Measurements from ENCODE around the gene NPIPB12. TPM values are rescaled to one million over a fixed set of nuclear protein-coding genes. Genes with fewer than 3 reads are reported as not detected.
"Not testable (repeated sequence)": the region's sequence is repeated elsewhere in the genome, so short reads cannot be mapped to it uniquely, and the experiment has no call there.

Gene NPIPB12
- total RNA-seq (2021; fragmentation: NEBNext Ultra II Directional; extraction: Animal tissue kit (Norgen Biotek cat#: 25700)) (39.8 and 50.9 TPM in 2 replicates), polyA plus RNA-seq (2011; rRNA removed) (43.6 and 44.8 TPM in 2 replicates), polyA minus RNA-seq (2011; rRNA and poly(A)+ RNA removed) (58.7 and 73.2 TPM in 2 replicates)
- 24.9 TPM for polyA plus RNA-seq (2011; cell fraction: cytosol; rRNA removed)
- 76.3 TPM for polyA plus RNA-seq (2011; cell fraction: nucleus; rRNA removed)
- 54.1 to 75.7 TPM (median 67.0 TPM) in 4 replicates for polyA plus RNA-seq (2012, experiment 1 of 2)
- 5.4 TPM for polyA plus RNA-seq (2012, experiment 2 of 2)
- polyA plus RNA-seq (2013, experiment 1 of 2), result 42.0 TPM
- 37.4 TPM for polyA plus RNA-seq (2013, experiment 2 of 2)
- polyA minus RNA-seq (2011; cell fraction: cytosol; rRNA and poly(A)+ RNA removed), result 17.5 TPM
- 89.4 TPM for polyA minus RNA-seq (2011; cell fraction: nucleus; rRNA and poly(A)+ RNA removed)
- long read RNA-seq, experiment 1, partial matches to known transcripts, result 0 of 1 reads
- long read RNA-seq, experiment 1, other reads (novel, unspliced or antisense), result 1 of 1 reads
- long read RNA-seq, experiment 2, result 0 reads

GRCh38 chr16:29506308-29506707 is at the start of gene NPIPB12:
NPIPB12 (minus strand) TSS chr16:29506408.
- H4K91ac ChIP-seq (replicated peaks; ENCODE audit: insufficient read length, low read length); H3K9ac ChIP-seq (replicated peaks in 1 of 4; ENCODE audit: extremely low read depth in 1 of 4, low read depth in 3 of 4, low read length in 3 of 4); H2BK5ac ChIP-seq (ENCODE audit: low read depth, low read length); H3K14ac ChIP-seq (ENCODE audit: insufficient read length); H3K18ac ChIP-seq (ENCODE audit: extremely low read depth, low read length); H2BK12ac ChIP-seq (ENCODE audit: low read depth, low read length); H3K4me3 ChIP-seq (ENCODE audit: extremely low read depth in 1 of 4, insufficient read depth in 2 of 4, low read depth in 3 of 4, low read length in 4 of 4); DNase-seq (ENCODE audit: low read depth in 1 of 2, low spot score in 2 of 2); CTCF ChIA-PET (ENCODE audit: partially characterized antibody); H3K56ac ChIP-seq (replicated peaks; ENCODE audit: insufficient read length, low read depth, low read length); H2BK20ac ChIP-seq (ENCODE audit: low read length); H4K5ac ChIP-seq (ENCODE audit: insufficient read length, low read depth, low read length); H3K27ac ChIP-seq (ENCODE audit: low read depth, low read length); H3K4ac ChIP-seq (replicated peaks; ENCODE audit: insufficient read length, low read depth, low read length); H3K79me2 ChIP-seq (ENCODE audit: control insufficient read depth in 1 of 2, insufficient read depth in 2 of 2, low read length in 2 of 2); H4K20me1 ChIP-seq (replicated peaks in 1 of 2; ENCODE audit: control insufficient read depth in 1 of 2, insufficient read depth in 2 of 2, low read length in 2 of 2); H2BK15ac ChIP-seq (ENCODE audit: low read length); H3K4me2 ChIP-seq (ENCODE audit: insufficient read depth in 1 of 2, low read depth in 2 of 2, low read length in 2 of 2); FAIRE-seq; H2AK5ac ChIP-seq (ENCODE audit: low read depth, low read length); H3K79me1 ChIP-seq (ENCODE audit: low read depth, low read length); POLR2A ChIA-PET (ENCODE audit: partially characterized antibody); H3K27me3 ChIP-seq (replicated peaks in 1 of 4; ENCODE audit: control insufficient read depth in 3 of 4, extremely low read depth in 1 of 4, insufficient read depth in 3 of 4, low read length in 3 of 4); H2BK120ac ChIP-seq (replicated peaks; ENCODE audit: low read depth, low read length); H3K23ac ChIP-seq (ENCODE audit: insufficient read length); H3K23me2 ChIP-seq (ENCODE audit: low read depth, low read length); H3K36me3 ChIP-seq (ENCODE audit: control insufficient read depth in 2 of 4, insufficient read depth in 4 of 4, low read length in 3 of 4); H3K4me1 ChIP-seq (replicated peaks in 1 of 4; ENCODE audit: control insufficient read depth in 3 of 4, insufficient read depth in 4 of 4, low read length in 3 of 4); H4K8ac ChIP-seq (ENCODE audit: extremely low read depth, insufficient read depth, low read length); H3K9me3 ChIP-seq (ENCODE audit: insufficient read depth in 2 of 2, low read depth in 1 of 2, low read length in 1 of 2); H2AFZ ChIP-seq (ENCODE audit: low read length): not testable (repeated sequence)
- WGBS, 2 experiments (ENCODE audit: extremely low coverage in 1 of 2, insufficient coverage in 1 of 2, insufficient read length in 1 of 2, insufficient replicate concordance in 2 of 2, low coverage in 1 of 2, low lambda C conversion rate in 2 of 2, missing lambda C conversion rate in 1 of 2), result 100% methylated on average over 2 of the region's 6 CpGs; no CpG with 5 or more reads in 1 of the 2 experiments

- H3K4me3 ChIP-seq (ENCODE audit: extremely low read depth in 1 of 4, insufficient read depth in 2 of 4, low read depth in 3 of 4, low read length in 4 of 4); H4K20me1 ChIP-seq (replicated peaks in 1 of 2; ENCODE audit: control insufficient read depth in 1 of 2, insufficient read depth in 2 of 2, low read length in 2 of 2); H3K14ac ChIP-seq (ENCODE audit: insufficient read length); H3K27me3 ChIP-seq (replicated peaks in 1 of 4; ENCODE audit: control insufficient read depth in 3 of 4, extremely low read depth in 1 of 4, insufficient read depth in 3 of 4, low read length in 3 of 4); H2AK5ac ChIP-seq (ENCODE audit: low read depth, low read length); H3K18ac ChIP-seq (ENCODE audit: extremely low read depth, low read length); DNase-seq (ENCODE audit: low read depth in 1 of 2, low spot score in 2 of 2); H3K4me1 ChIP-seq (replicated peaks in 1 of 4; ENCODE audit: control insufficient read depth in 3 of 4, insufficient read depth in 4 of 4, low read length in 3 of 4); H2BK120ac ChIP-seq (replicated peaks; ENCODE audit: low read depth, low read length); POLR2A ChIA-PET (ENCODE audit: partially characterized antibody); H4K8ac ChIP-seq (ENCODE audit: extremely low read depth, insufficient read depth, low read length); H3K27ac ChIP-seq (ENCODE audit: low read depth, low read length); CTCF ChIA-PET (ENCODE audit: partially characterized antibody); H2BK5ac ChIP-seq (ENCODE audit: low read depth, low read length); H3K79me1 ChIP-seq (ENCODE audit: low read depth, low read length); H2BK12ac ChIP-seq (ENCODE audit: low read depth, low read length); H3K9me3 ChIP-seq (ENCODE audit: insufficient read depth in 2 of 2, low read depth in 1 of 2, low read length in 1 of 2); H2AFZ ChIP-seq (ENCODE audit: low read length); H3K56ac ChIP-seq (replicated peaks; ENCODE audit: insufficient read length, low read depth, low read length); H3K4ac ChIP-seq (replicated peaks; ENCODE audit: insufficient read length, low read depth, low read length); H3K23ac ChIP-seq (ENCODE audit: insufficient read length); FAIRE-seq; H3K9ac ChIP-seq (replicated peaks in 1 of 4; ENCODE audit: extremely low read depth in 1 of 4, low read depth in 3 of 4, low read length in 3 of 4); H2BK20ac ChIP-seq (ENCODE audit: low read length); H3K23me2 ChIP-seq (ENCODE audit: low read depth, low read length); H3K36me3 ChIP-seq (ENCODE audit: control insufficient read depth in 2 of 4, insufficient read depth in 4 of 4, low read length in 3 of 4); H4K91ac ChIP-seq (replicated peaks; ENCODE audit: insufficient read length, low read length); H3K79me2 ChIP-seq (ENCODE audit: control insufficient read depth in 1 of 2, insufficient read depth in 2 of 2, low read length in 2 of 2); H4K5ac ChIP-seq (ENCODE audit: insufficient read length, low read depth, low read length); H3K4me2 ChIP-seq (ENCODE audit: insufficient read depth in 1 of 2, low read depth in 2 of 2, low read length in 2 of 2); H2BK15ac ChIP-seq (ENCODE audit: low read length): not testable (repeated sequence)
- 93% methylated on average over 2 of the region's 5 CpGs; no CpG with 5 or more reads in 1 of the 2 experiments for WGBS, 2 experiments (ENCODE audit: extremely low coverage in 1 of 2, insufficient coverage in 1 of 2, insufficient read length in 1 of 2, insufficient replicate concordance in 2 of 2, low coverage in 1 of 2, low lambda C conversion rate in 2 of 2, missing lambda C conversion rate in 1 of 2)
Observed at GRCh38 chr16:29521520-29521919, 15.3 kb upstream of the NPIPB12 start.
